HG02870 (cell line): ENCODE measurements around the gene KSR2.

Experiments
- ATAC-seq: cut with Tn5 transposase; IDR thresholded peaks from one replicate; pipeline ENCODE4 v1.9.1; 2021; ENCODE audit warnings: mild to moderate bottlenecking, moderate library complexity; ENCODE audit not compliant: unreplicated experiment

KSR2 gene

DNA sequence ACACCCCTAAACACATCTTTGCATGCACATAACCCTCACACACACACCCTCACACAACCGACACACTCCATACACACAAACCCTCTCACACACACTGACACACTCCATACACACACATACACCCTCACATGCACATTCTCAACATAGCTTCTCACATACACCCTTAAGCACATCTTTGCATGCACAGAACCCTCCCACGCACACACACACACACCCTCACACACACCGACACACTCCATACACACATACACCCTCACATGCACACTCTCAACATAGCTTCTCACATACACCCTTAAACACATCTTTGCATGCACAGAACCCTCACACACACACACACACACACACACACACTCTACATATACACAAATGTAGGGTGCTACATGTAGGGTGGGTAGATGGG, 534.9 kb downstream of the KSR2 start:
- ATAC-seq = no peak

- no peak for ATAC-seq
Observed at GRCh38 chr12:117430246-117430645, 538.5 kb downstream of the KSR2 start.

DNA sequence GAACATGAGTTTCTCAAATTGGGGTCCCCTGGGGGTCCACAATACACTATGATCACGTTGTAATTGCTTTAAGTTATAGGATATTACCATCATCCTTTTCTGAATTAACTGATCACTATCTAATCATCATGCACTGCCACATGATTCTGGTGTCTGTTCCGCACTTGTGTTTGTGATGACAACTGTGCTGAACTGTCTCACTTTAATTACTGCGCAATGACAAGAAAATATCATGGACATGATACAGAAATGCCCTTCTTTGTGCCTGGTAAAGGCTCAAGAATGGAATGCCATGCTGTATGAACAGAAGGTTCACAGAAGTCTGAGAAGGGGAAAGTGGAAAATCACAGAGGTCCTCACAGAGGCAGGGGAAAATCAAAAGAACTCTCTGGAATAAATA, 541.6 kb downstream of the KSR2 start:
- ATAC-seq = no peak

GRCh38 chr12:117421987-117422386, 546.8 kb downstream of the KSR2 start:
- no peak for ATAC-seq

DNA sequence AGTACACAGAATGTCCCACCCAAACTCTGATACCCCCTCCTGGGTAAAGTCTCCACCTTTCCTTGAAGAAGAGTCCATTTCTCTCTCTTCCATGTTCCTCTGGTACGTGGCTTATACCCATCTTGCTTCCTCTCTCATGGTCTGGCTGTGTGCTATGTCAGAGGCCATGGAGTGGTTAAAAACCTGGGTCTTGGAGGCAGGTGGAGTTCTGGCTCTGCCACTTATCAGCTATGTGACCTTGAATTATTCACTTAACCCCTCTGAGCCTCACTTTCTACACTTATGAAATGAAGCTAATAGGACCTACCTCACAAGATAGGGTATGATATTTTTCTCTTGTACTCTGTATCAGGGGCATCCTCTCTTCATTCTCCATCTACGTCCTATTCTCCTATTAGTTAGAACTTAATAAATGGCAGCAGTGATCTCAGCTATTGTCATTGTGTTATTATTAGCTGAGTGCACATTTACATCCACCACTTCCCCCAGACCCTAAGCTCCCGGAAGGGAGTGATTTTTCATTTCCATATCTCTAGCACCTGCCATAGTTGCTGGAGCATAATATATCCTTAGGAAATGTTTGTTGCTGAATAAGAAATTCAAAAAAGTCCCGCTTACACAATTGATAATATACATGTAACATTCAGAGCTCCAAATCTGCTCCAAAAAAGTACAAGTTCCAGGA, 547.6 kb downstream of the KSR2 start:
- no peak for ATAC-seq

DNA sequence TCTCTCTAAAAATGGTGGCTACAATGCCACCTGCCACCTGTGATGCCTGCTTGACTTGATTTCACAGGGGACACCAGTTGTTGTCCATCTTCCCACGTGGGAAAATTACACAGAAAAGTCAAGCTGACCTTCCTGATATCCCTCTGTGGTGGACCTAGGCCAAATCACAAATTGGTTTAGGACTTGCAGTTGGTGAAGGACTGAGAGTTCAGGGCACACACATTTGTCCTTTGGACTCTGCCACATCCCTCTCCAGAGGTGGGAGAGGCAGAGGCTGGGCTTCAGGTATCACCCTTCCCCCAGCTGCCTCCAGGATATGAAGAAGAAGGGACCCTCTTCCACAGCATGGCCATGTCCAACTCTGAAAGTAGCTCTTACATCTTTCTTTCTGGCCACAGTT, 551.8 kb downstream of the KSR2 start:
- no peak for ATAC-seq

DNA sequence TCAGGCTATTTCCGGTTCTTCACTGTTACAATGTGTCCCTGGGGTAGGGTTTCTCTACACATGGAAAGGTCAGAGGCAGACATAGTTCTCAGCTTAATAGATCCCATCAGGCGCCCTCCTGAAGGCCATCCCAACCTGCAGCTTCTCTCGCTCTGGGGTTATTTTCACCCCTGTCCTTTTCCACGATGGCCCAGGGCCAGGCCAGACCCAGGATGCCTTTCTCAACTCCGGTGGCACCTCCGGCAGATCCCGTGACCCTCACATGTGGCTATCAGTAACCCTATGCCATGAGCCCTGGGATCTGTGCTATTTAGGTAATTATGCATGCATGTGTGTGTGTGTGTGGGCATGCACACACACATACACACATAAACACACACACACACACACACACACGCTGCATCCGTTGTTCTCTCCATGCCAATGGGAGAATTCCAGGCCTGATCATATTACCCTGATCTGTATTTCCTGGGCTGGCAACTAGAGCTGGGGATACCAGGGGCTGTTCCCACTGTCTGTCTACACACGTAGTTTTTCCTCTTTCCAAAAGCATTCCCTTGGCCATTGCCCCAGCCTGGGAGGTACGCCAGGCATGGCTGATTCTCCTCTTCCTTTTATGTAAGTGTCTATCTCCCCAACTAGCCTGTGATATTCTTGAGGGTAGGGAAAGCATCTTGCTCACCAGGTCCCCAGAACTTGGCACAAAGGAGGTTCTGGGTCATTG, 556.2 kb downstream of the KSR2 start:
- ATAC-seq = no peak

GRCh38 chr12:117409286-117409685, 559.5 kb downstream of the KSR2 start:
- ATAC-seq = no peak

GRCh38 chr12:117408161-117408791, 560.5 kb downstream of the KSR2 start:
- no peak for ATAC-seq

DNA sequence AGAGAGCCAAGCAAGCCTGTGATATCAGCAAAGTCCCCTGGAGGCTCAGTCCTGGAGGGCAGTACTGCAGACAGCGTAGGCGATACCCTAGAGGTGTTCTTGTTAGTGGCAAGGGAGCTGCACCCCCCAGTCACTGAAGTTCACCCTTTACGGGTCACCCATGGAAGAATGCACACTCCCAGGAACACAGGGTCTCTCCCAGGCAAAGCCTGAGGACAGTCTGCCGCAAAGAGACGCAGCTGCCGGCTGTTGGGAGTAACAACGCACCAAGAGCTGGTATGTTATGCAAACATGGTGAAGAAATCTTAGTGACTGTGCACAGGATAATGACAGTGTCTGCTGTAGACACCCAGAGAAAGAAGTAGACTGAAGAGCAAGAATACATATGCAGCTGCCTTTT, 563.9 kb downstream of the KSR2 start:
- no peak for ATAC-seq

GRCh38 chr12:117404203-117404853, 564.5 kb downstream of the KSR2 start:
- ATAC-seq = no peak

- ATAC-seq = no peak
Observed at GRCh38 chr12:117403586-117404139, 565.1 kb downstream of the KSR2 start.
